Measurements from ENCODE around the gene ADGRF3.
"Not testable (repeated sequence)": the region's sequence is repeated elsewhere in the genome, so short reads cannot be mapped to it uniquely, and the experiment has no call there.

ADGRF3 gene, protein sequence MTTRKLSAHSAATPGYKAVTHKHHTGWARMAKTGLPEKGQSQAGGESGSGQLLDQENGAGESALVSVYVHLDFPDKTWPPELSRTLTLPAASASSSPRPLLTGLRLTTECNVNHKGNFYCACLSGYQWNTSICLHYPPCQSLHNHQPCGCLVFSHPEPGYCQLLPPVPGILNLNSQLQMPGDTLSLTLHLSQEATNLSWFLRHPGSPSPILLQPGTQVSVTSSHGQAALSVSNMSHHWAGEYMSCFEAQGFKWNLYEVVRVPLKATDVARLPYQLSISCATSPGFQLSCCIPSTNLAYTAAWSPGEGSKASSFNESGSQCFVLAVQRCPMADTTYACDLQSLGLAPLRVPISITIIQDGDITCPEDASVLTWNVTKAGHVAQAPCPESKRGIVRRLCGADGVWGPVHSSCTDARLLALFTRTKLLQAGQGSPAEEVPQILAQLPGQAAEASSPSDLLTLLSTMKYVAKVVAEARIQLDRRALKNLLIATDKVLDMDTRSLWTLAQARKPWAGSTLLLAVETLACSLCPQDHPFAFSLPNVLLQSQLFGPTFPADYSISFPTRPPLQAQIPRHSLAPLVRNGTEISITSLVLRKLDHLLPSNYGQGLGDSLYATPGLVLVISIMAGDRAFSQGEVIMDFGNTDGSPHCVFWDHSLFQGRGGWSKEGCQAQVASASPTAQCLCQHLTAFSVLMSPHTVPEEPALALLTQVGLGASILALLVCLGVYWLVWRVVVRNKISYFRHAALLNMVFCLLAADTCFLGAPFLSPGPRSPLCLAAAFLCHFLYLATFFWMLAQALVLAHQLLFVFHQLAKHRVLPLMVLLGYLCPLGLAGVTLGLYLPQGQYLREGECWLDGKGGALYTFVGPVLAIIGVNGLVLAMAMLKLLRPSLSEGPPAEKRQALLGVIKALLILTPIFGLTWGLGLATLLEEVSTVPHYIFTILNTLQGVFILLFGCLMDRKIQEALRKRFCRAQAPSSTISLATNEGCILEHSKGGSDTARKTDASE

DNA sequence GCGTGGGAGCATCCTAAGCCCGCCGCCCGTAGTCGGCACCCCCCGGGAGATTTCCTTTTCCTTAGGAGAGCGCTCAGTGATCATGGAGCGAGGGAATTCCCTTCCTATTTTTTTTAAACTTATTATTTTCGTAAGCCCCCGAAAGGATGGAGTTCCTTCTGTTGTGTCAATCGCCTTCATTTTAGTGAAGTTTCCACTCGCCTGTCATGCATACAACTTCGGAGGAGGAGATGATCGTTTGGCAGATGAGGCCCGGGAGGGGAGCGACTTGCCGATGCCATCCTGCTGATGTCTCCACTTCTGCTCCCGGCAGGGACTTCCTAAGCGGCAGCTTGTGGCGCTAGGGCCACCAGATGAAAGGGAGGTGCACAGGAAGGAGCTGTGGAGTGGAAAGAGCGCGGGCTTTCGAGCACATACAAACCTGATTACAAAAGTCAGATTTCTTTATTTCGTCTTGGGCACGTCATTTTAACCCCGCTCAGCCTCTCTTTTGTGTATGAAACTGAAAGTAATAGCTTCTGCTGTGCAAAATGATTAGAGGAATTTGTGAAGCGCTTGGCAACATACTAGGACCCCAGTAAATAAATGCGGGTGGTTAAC lies at the start of gene ADGRF3:
Gene ADGRF3 (minus strand): TSS at position 336 of the 600 bp plus-strand sequence. CDS start 555 bp downstream, outside the sequence.
- DNase-seq (ENCODE audit: low read depth in 2 of 2), result peak; percentile 47 to 48

DNA sequence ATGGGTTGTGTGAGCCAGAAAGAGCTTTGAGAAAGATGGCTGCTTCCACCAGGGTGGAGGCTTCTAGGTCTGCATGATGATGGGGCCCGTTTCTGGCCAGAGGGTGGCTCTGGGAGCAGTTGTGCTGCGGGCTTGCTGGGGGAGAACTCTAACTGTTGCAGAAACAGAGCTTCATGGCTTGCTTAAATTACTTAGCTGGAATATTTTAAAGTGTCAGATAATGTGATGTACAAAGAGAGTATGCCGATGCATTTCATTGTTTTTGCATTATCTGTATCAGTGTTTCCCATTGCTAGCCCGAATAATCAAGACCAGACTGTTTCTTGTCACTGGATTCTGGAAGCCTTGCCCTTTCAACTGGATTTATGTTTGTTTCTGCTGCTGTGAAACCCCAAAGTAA lies 48.8 kb upstream of the ADGRF3 start:
- no peak for DNase-seq (ENCODE audit: low read depth in 2 of 2)

DNA sequence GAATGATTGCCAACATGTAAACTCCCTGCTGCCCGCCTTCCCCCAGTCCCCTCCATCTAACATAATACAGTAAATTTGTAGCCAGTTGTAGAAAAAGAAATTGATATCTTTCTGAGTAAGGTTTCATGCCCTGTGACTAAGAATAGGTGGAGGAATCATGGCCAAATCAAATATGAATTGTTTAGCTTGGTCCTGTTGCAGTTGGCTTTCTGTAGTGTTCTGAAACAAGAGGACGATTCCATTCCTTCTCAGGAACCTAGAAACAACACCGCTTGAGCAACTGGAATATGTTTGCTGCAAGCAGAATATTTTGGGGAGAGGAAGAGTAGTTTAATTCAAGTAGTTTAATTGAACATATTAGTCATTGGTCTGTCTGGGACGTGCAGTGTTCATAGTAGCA lies 48.1 kb upstream of the ADGRF3 start:
- no peak for DNase-seq (ENCODE audit: low read depth in 2 of 2)

DNA sequence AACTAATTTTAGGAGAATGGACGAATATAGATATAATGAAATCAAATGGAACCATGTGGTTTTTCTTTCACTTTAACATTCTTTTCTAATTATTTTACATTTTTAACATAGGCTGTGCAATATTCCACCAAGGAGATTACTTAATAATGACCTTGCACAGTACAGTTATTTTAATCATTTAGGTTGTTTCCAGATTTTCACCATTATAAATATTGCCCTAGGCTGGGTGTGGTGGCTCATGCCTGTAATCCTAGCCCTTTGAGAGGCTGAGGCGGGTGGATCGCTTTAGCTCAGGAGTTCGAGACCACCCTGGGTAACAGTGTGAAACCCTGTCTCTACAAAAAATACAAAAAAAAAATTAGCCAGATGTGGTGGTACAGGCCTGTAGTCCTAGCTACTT lies 40.6 kb upstream of the ADGRF3 start:
- no peak for DNase-seq (ENCODE audit: low read depth in 2 of 2)

DNA sequence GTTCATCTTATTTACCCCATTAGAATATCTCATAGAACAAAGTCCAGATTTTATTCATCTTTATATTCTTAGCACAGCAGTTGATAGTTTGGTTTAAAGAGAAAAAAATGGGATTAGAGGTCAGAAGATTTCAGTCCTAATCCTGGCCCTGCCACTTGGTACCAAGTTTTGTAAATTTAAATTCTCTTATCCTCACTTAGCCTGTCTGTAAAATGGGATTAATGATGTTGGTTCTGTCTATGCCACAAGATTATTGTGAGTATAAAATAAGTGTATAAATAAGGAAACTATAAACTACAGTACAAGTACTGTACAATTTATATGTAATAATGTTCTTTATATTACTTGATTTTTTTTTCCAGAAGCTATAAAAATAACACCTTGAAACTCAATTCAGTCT lies 38.0 kb upstream of the ADGRF3 start:
- DNase-seq (ENCODE audit: low read depth in 2 of 2), result no peak

DNA sequence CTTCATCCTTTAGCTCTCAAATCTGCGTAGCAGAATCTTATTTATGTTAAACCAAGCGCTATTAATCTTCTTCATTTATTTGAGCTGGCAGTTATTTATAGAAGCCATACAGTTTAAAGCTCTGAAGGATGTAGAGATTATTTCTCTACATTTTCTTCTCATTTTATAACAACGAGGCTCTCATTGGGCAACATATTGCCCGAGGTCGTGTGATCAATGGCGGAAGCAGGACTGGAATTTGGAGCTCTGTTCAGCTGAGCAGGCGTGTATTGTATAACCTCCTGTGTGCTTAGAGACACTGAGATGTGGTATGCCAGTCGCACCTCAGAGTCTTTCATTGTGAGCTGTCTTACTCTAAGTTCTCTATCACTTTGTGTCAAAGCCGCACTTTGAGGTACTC lies 37.6 kb upstream of the ADGRF3 start:
- no peak for DNase-seq (ENCODE audit: low read depth in 2 of 2)

DNA sequence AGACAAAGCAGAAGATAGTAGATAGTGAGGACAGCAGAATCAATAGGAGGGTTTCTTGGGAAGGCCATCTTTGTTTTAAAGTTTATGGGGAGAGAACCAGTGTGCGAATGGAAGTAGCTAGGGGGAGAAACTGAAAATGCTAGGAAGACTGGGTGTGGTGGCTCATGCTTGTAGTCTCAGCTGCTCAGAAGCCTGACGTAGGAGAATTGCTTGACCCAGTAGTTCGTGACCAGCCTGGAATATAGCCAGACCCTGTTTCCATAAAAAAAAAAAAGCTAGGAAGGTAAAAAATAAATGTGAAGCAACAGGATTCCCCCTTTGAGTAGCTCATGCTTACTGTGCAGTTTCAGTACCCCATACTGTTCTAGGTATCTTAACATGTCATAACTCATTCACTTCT lies 36.0 kb upstream of the ADGRF3 start:
- no peak for DNase-seq (ENCODE audit: low read depth in 2 of 2)

DNA sequence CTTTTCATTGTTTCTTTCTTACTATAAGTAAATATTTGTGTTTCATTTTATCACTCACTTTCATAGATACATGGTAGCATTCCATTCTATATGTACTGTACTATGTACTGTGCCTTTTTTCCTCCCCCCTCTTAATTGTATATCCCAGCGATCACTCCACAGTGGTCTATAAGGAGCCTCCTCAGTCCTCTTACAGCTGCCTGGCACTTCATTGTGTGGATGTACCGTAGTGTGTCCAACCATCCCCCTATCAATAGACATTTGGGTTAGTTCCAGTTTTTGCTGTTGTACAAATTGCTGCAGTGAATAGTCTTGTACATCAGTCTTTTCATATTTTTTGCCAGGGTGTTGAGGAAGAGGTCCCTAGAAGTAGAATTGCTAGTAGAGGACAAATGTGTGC lies 33.7 kb upstream of the ADGRF3 start:
- DNase-seq (ENCODE audit: low read depth in 2 of 2), result no peak

DNA sequence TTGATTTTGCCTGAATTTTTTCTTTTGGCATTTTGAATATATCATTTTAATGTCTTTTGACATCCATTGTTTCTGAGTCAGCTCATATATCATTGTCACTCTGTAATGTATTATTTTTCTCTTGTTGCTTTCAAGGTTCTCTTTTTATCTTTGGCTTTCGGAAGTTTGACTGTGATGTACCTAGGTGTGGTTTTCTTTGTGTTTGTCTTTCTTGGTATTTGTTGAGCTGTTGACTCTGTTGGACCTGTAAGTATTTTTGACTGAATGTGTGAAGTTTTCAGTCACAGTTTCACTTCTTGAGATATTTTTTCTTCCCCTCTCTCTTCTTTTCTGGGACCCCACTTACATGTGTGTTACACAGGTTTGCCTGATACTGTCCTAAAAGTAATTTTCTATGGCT lies 30.2 kb upstream of the ADGRF3 start:
- DNase-seq (ENCODE audit: low read depth in 2 of 2), result no peak

DNA sequence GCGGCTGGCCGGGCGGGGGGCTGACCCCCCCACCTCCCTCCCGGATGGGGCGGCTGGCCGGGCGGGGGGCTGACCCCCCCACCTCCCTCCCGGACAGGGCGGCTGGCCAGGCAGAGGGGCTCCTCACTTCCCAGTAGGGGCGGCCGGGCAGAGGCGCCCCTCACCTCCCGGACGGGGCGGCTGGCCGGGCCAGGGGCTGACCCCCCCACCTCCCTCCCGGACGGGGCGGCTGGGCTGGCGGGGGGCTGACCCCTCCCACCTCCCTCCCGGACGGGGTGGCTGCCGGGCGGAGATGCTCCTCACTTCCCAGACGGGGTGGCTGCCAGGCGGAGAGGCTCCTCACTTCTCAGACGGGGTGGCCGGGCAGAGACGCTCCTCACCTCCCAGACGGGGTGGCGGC lies 24.3 kb upstream of the ADGRF3 start:
- not testable (repeated sequence) for DNase-seq (ENCODE audit: low read depth in 2 of 2)

DNA sequence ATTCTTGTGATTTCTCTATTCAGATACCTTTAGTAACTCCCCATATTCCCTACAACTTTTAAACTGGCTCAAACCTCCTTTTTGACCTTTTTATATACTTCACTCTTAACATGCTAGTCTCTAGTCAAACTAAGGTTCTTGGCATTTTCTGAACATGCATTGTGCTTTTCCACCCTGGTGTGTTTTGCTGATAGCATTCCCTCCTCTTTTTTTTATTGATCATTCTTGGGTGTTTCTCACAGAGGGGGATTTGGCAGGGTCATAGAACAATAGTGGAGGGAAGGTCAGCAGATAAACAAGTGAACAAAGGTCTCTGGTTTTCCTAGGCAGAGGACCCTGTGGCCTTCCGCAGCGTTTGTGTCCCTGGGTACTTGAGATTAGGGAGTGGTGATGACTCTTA lies 23.1 kb upstream of the ADGRF3 start:
- not testable (repeated sequence) for DNase-seq (ENCODE audit: low read depth in 2 of 2)

DNA sequence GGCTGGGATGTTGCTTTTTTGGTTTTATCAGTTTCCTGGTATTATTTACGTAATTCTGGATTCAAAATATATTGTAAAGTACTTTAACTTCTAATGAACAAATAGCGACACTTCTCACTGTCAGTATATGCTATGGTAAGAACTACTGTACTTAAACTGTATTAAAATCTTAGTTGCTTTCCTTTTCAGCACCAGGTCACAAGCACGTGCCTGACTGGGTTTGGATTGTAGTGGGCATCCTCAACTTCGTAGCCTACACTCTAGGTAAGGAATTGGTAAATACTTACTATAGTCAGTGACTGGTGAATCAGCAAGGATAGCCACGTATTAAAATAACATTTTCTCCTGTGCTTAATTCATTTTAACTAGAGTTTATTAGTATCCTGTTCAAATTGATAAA lies 20.4 kb upstream of the ADGRF3 start:
- no peak for DNase-seq (ENCODE audit: low read depth in 2 of 2)

DNA sequence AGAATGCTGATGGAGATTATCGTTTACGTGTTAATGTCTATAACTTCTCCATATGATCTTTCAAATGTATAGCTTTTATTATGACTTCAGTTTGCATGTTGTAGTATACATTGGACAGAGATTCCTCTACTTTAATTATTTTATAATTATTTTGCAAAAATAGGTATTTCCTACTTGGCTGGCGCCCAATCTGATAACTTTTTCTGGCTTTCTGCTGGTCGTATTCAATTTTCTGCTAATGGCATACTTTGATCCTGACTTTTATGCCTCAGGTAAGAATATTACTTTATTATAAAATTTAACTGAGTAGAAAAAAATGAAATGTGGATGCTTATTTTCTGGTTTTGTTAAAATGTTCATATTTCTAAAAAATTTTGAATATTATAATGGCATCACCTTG lies 18.1 kb upstream of the ADGRF3 start:
- DNase-seq (ENCODE audit: low read depth in 2 of 2), result no peak

DNA sequence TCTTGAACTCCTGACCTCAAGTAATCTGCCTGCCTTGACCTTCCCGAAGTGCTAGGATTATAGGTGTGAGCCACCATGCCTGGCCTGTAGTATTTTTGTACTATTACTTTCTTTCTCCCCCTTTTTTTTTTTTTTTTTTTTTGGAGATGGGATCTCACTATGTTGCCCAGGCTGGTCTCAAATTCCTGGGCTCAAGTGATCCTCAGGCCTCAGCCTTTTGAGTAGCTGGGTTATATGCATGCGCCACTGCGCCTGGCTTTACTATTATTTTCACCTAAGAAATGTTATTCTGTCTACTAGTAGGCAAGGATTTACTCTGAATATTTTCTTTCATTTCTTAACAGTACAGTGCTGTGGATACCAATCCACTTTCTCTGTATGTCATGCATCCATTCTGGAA lies 17.4 kb upstream of the ADGRF3 start:
- DNase-seq (ENCODE audit: low read depth in 2 of 2), result no peak

DNA sequence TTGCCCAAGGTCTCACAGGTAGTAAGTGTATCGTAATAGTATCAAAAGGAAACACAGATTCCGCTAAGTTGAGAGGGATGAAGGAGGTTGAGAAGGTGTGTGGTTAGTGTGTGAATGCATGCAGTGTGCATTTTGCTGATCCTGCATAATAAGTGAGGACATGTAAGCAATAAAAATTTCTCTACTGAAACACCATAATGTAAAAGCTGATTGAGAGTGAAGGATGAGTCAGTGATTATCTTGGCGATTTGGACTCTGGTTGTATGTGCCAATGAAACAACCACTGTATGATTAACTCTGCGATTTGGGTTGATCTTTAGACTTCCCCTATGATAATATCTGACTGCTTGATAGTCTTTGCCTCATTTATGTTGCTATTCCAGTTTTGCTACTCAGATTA lies 16.7 kb upstream of the ADGRF3 start:
- DNase-seq (ENCODE audit: low read depth in 2 of 2), result no peak

DNA sequence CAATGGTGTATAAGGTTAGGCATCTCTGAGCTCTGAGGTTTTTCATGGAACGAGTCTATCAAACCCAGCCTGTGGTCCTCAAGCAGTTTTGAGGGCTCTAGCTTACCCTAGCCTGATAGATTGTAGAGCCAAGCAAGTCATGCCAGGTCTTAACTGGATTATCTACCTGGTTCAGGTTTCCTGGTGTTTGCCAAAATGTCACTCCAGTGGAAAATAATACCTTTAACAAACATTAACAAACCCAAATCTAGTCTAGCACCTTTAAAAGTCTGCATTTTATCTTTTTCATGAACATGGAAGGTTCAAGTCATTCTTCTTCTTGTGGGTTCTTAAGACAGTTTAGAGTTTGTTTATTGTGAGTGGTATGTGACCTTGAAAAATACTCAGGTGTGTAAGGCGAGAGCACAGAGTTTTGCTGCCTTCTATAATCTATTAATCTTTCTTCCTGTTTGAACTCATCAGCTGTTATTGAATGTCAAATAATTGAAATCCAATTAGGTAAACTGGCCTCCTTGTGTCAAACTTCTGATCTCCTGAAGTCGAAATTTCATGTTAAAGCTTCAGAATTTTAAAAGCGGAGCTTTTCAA lies 13.4 kb upstream of the ADGRF3 start:
- DNase-seq (ENCODE audit: low read depth in 2 of 2), result no peak

DNA sequence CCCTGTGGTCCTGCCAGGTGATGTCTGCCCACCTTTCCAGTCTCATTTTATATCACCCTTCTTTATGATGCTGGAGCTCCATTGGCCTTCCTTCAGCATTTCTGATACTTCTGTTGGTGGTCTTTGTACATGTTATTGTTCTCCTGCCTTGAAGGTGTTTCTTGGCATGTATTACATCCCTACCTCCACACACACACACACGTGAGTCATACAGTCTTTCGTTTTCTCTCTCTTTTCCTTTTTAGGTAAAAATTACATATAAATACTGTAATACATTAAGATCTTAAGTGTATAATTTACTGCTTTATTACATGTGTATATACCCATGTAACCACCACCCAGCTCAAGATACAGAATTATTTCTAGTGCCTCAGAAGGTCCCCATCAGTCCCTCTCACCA lies 10.2 kb upstream of the ADGRF3 start:
- DNase-seq (ENCODE audit: low read depth in 2 of 2), result no peak

DNA sequence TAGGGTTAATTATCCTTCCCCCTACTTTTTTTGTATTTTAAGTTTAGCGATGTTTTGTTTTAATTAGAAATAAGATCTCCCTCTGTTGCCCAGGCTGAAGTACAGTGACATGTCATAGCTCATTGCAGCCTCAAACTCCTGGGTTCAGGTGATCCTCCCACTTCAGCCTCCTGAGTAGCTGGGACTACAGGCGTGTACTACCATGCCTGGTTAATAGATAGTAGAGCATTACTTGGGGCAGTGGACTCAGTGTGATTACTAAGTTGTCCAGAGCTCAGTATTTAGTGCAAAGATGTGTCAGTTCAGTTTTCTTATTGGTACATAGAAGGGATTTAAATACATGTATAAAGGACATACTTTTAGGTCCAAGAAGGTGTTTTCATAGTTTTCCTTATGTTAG lies 9.5 kb upstream of the ADGRF3 start:
- no peak for DNase-seq (ENCODE audit: low read depth in 2 of 2)

DNA sequence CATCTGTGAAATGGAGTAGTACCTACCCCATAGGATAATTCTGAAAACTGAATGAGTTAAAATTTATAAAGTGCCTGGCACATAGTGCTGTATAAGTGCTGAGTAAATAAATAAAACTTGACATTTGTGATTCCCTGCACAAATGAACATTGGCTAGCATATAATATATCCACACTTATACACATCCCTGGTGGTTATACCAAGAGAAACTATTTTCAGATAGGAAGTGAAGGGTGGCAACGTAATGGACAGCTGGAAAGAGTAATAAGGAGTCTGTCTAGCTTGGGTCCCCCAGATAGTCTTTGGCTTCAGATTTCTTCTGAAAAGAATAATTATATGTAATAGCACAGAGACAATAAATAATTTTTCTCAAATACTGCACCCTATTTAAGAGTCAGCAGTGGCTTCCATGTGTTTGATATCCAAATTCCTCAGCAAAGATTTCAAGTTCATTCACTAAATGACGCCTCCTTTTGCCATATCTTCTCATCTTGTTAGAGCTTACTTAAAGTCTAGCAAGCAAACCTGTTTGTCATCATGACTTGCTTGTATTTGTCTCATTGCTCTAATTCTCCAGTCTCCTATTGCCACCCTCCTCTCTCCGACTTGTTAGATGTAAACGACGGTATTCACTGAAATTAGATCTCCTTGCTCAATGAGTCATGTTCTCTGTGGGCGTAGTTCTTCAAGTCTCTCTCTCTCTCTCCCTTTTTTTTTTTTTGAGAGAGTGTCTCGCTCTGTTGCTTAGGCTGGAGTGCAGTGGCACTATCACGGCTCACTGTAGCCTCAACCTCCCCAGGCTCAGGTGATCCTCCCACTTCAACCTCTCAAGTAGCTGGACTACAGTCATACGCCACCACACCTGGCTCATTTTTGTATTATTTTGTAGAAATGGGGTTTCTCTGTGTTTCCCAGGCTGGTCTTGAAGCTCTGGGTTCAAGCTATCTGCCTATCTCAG lies 8.7 kb upstream of the ADGRF3 start:
- no peak for DNase-seq (ENCODE audit: low read depth in 2 of 2)

DNA sequence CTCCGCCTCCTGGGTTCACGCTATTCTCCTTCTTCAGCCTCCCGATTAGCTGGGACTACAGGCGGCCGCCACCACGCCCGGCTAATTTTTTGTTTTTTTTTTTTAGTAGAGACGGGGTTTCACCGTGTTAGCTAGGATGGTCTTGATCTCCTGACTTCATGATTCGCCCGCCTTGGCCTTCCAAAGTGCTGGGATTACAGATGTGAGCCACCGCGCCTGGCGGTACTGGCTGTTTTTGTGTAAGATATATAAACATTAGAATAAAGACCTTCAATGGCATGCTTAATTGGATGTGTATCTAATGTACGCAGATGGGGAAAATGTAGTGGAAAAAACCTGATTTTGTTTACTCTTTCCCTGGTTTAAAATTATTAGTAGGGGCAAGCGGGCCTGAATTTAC lies 7.9 kb upstream of the ADGRF3 start:
- DNase-seq (ENCODE audit: low read depth in 2 of 2), result not testable (repeated sequence)

DNA sequence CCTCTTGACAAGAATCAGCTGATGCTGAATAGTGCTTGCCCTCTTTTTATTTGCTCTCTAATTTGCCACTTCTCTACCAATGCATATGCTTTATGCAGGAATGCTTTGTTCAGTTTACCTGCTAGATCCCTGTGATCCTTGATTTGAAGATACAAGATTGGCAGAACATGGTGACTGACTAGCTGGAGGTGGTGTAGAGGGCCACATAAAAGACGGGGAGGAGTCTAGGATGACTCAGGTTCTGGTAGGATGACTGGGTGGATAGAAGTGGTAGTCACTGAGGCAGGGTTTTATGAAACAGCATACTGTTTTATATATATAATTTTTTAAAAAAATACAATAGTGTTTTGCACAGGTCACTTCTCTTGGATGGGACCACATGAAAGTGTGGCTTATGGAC lies 6.3 kb upstream of the ADGRF3 start:
- DNase-seq (ENCODE audit: low read depth in 2 of 2), result no peak

Data from stimulated activated CD8-positive, alpha-beta memory T cell treated with anti-CD3 and anti-CD28 coated beads, Interleukin-2, amount 100 ng/mL, for 48 hours (primary cell).